ENCODE results near the gene VDR. TPM values are rescaled to one million over a fixed set of nuclear protein-coding genes. Genes with fewer than 3 reads are reported as not detected.
A peak's percentile ranks its signal among the peaks of the same experiment; 100 is the strongest.

VDR gene
- total RNA-seq, 3 donors from 2014 or later (not counting 1 experiment from before 2014, with no cell fraction given), result 1.1 to 2.5 (median 1.6) TPM

- no peak for DNase-seq
- H3K4me1 Mint-ChIP-seq, result peaks cover 23 to 27% of the 10 kb centered on the region in 2 donors
- H3K27ac ChIP-seq (ENCODE audit: low read length), result no peak overlapping the region
- TF ChIP-seq CTCF (IDR thresholded peaks at IDR 0.05), result no peak
- no peaks in the 10 kb centered on the region for H3K9me3 ChIP-seq (ENCODE audit: control insufficient read depth, insufficient read depth, low read length)
- H3K4me3 ChIP-seq (ENCODE audit: low read length), result no peak overlapping the region
- H3K27me3 ChIP-seq (ENCODE audit: control insufficient read depth, insufficient read depth, low read length), result no peaks in the 10 kb centered on the region
- WGBS (ENCODE audit: insufficient coverage), result 92% methylated on average over 6 of the region's 6 CpGs
- H3K4me1 ChIP-seq (ENCODE audit: control insufficient read depth, insufficient read depth, low read length), result peaks cover 42% of the 10 kb centered on the region
- no peaks in the 10 kb centered on the region for H3K9me3 Mint-ChIP-seq
- ATAC-seq, result no peak
- H3K27me3 Mint-ChIP-seq (ENCODE audit: low read depth in 2 of 2), result no peaks in the 10 kb centered on the region
- no peaks in the 10 kb centered on the region for H3K36me3 ChIP-seq (ENCODE audit: control insufficient read depth, insufficient read depth, low read length)
- no peak overlapping the region for H3K4me3 Mint-ChIP-seq
- no peaks in the 10 kb centered on the region for H3K36me3 Mint-ChIP-seq
- H3K27ac Mint-ChIP-seq, result peak overlapping the region in 1 of 2 donors; percentile 63
- intact Hi-C loops (cut with micrococcal nuclease), result no loop called here
These were observed 79.6 kb downstream of the VDR start for GRCh38 chr12:47825173-47825639.

DNA sequence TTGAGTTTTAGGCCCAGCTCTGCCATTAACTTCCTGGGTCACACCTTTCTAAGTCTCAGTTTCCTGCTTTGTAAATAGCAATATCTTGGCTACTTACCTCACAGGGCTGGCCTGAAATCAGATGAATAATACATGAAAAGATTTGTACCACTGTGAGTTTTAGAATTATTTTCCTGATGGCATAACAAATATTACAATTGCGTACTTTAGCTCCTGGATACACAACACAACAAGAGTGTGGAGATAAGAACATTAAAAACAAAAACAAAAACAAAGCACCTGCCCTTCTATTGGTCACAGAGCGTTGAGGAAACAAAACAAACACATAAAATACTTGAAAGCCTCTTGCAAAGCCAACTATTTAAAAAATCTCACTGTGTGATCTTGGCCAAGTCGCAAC, 80.2 kb downstream of the VDR start:
- intact Hi-C loops (cut with micrococcal nuclease), result no loop called here
- Histone ChIP-seq H3K9me3 (ENCODE audit: control insufficient read depth, insufficient read depth, low read length) (no peaks in the 10 kb centered on the region), H3K4me1 (ENCODE audit: control insufficient read depth, insufficient read depth, low read length) (peaks cover 44% of the 10 kb centered on the region), H3K36me3 (ENCODE audit: control insufficient read depth, insufficient read depth, low read length) (no peaks in the 10 kb centered on the region), H3K4me3 (ENCODE audit: low read length) (no peak overlapping the region), H3K27ac (ENCODE audit: low read length) (peak overlapping the region; percentile 26), H3K27me3 (ENCODE audit: control insufficient read depth, insufficient read depth, low read length) (no peaks in the 10 kb centered on the region)
- ATAC-seq (no peak), DNase-seq (no peak)
- Mint-ChIP-seq H3K4me3 (no peak overlapping the region), H3K27ac (peak overlapping the region; percentile 63 to 76), H3K9me3 (no peaks in the 10 kb centered on the region), H3K36me3 (no peaks in the 10 kb centered on the region), H3K27me3 (ENCODE audit: low read depth in 2 of 2) (no peaks in the 10 kb centered on the region), H3K4me1 (peaks cover 23 to 28% of the 10 kb centered on the region in 2 donors)
- WGBS (ENCODE audit: insufficient coverage), result 98% methylated on average over 3 of the region's 3 CpGs
- no peak for TF ChIP-seq CTCF (IDR thresholded peaks at IDR 0.05)

GRCh38 chr12:47824198-47824597, 80.6 kb downstream of the VDR start:
- ATAC-seq, result no peak
- Mint-ChIP-seq H3K36me3 (no peaks in the 10 kb centered on the region), H3K27me3 (ENCODE audit: low read depth in 2 of 2) (no peaks in the 10 kb centered on the region), H3K4me3 (no peak overlapping the region), H3K9me3 (no peaks in the 10 kb centered on the region), H3K27ac (peak overlapping the region; percentile 63 to 76), H3K4me1 (peaks cover 23 to 27% of the 10 kb centered on the region in 2 donors)
- Histone ChIP-seq H3K36me3 (ENCODE audit: control insufficient read depth, insufficient read depth, low read length) (no peaks in the 10 kb centered on the region), H3K9me3 (ENCODE audit: control insufficient read depth, insufficient read depth, low read length) (no peaks in the 10 kb centered on the region), H3K4me3 (ENCODE audit: low read length) (no peak overlapping the region), H3K4me1 (ENCODE audit: control insufficient read depth, insufficient read depth, low read length) (peaks cover 42% of the 10 kb centered on the region), H3K27ac (ENCODE audit: low read length) (peak overlapping the region; percentile 26), H3K27me3 (ENCODE audit: control insufficient read depth, insufficient read depth, low read length) (no peaks in the 10 kb centered on the region)
- intact Hi-C loops (cut with micrococcal nuclease), result no loop called here
- peak in 1 of 2 donors; percentile 79 for DNase-seq
- WGBS (ENCODE audit: insufficient coverage), result 34% methylated on average over 2 of the region's 2 CpGs
- no peak for TF ChIP-seq CTCF (IDR thresholded peaks at IDR 0.05)

- H3K36me3 ChIP-seq (ENCODE audit: control insufficient read depth, insufficient read depth, low read length), result no peaks in the 10 kb centered on the region
- no peaks in the 10 kb centered on the region for H3K9me3 Mint-ChIP-seq
- no peak overlapping the region for H3K27ac ChIP-seq (ENCODE audit: low read length)
- H3K27me3 Mint-ChIP-seq (ENCODE audit: low read depth in 2 of 2), result no peaks in the 10 kb centered on the region
- H3K9me3 ChIP-seq (ENCODE audit: control insufficient read depth, insufficient read depth, low read length), result no peaks in the 10 kb centered on the region
- H3K4me3 Mint-ChIP-seq, result no peak overlapping the region
- no peak for ATAC-seq
- H3K4me1 ChIP-seq (ENCODE audit: control insufficient read depth, insufficient read depth, low read length), result peaks cover 43% of the 10 kb centered on the region
- TF ChIP-seq CTCF (IDR thresholded peaks at IDR 0.05), result no peak
- whole genome bisulfite sequencing (ENCODE audit: insufficient coverage), result 96% methylated on average over 5 of the region's 5 CpGs
- peak overlapping the region; percentile 63 to 76 for H3K27ac Mint-ChIP-seq
- no peak overlapping the region for H3K4me3 ChIP-seq (ENCODE audit: low read length)
- intact Hi-C loops (cut with micrococcal nuclease), result no loop called here
- DNase-seq, result no peak
- no peaks in the 10 kb centered on the region for H3K36me3 Mint-ChIP-seq
- H3K4me1 Mint-ChIP-seq, result peaks cover 26 to 27% of the 10 kb centered on the region in 2 donors
- H3K27me3 ChIP-seq (ENCODE audit: control insufficient read depth, insufficient read depth, low read length), result no peaks in the 10 kb centered on the region
These were observed 81.2 kb downstream of the VDR start for GRCh38 chr12:47823422-47824086.

All from natural killer cell (primary cell).